GM18858 (cell line): ENCODE measurements around the gene ASPA.

Experiments
- ATAC-seq: cut with Tn5 transposase; IDR thresholded peaks from one replicate; pipeline ENCODE4 v1.9.1; 2021; ENCODE audit not compliant: unreplicated experiment

ASPA gene

GRCh38 chr17:3532859-3533142 lies 57.0 kb downstream of the ASPA start:
- ATAC-seq, result no peak

- ATAC-seq, result no peak
These were observed 58.0 kb downstream of the ASPA start for GRCh38 chr17:3533752-3534151.

GRCh38 chr17:3534881-3535252 lies 59.1 kb downstream of the ASPA start:
- no peak for ATAC-seq

GRCh38 chr17:3535253-3535995 lies 59.6 kb downstream of the ASPA start:
- no peak for ATAC-seq

- ATAC-seq, result no peak
These were observed 60.9 kb downstream of the ASPA start for GRCh38 chr17:3536716-3537115.

- ATAC-seq, result no peak
These were observed 64.2 kb downstream of the ASPA start for GRCh38 chr17:3539881-3540540.

- ATAC-seq, result no peak
These were observed 66.8 kb downstream of the ASPA start for GRCh38 chr17:3542410-3543088.

GRCh38 chr17:3543453-3543852 lies 67.7 kb downstream of the ASPA start:
- no peak for ATAC-seq

GRCh38 chr17:3544365-3544764 lies 68.6 kb downstream of the ASPA start:
- ATAC-seq, result no peak

GRCh38 chr17:3545151-3545550 lies 69.4 kb downstream of the ASPA start:
- no peak for ATAC-seq

- ATAC-seq, result no peak
These were observed 70.7 kb downstream of the ASPA start for GRCh38 chr17:3546521-3546920.

- ATAC-seq, result no peak
These were observed 71.2 kb downstream of the ASPA start for GRCh38 chr17:3546997-3547396.

GRCh38 chr17:3547628-3548027 lies 71.8 kb downstream of the ASPA start:
- ATAC-seq, result no peak

- no peak for ATAC-seq
These were observed 73.9 kb downstream of the ASPA start for GRCh38 chr17:3549610-3550162.

GRCh38 chr17:3551189-3551588 lies 75.4 kb downstream of the ASPA start:
- ATAC-seq, result no peak

- ATAC-seq, result no peak
These were observed 77.1 kb downstream of the ASPA start for GRCh38 chr17:3552916-3553315.
